GM19372 (cell line): ENCODE measurements around the gene IPCEF1.

ENCODE experiments used
- ATAC-seq: cut with Tn5 transposase; IDR thresholded peaks from one replicate; pipeline ENCODE4 v1.9.1; 2021; ENCODE audit warnings: mild to moderate bottlenecking, low read depth, moderate library complexity; ENCODE audit not compliant: unreplicated experiment

Gene IPCEF1

GRCh38 chr6:154122195-154122925 lies 234.2 kb downstream of the IPCEF1 start:
- no peak for ATAC-seq

GRCh38 chr6:154117485-154117884 lies 239.1 kb downstream of the IPCEF1 start:
- no peak for ATAC-seq

- no peak for ATAC-seq
Measured at GRCh38 chr6:154113392-154113791, 243.2 kb downstream of the IPCEF1 start.

- no peak for ATAC-seq
Measured at GRCh38 chr6:154112181-154112809, 244.3 kb downstream of the IPCEF1 start.

- ATAC-seq = no peak
Measured at GRCh38 chr6:154111025-154111424, 245.6 kb downstream of the IPCEF1 start.

GRCh38 chr6:154106251-154106650 lies 250.4 kb downstream of the IPCEF1 start:
- no peak for ATAC-seq
